Mesothelial cell of epicardium (in vitro differentiated cells): ENCODE measurements around the gene BCL11B. TPM values are rescaled to one million over a fixed set of nuclear protein-coding genes. Genes with fewer than 3 reads are reported as not detected.

ENCODE experiments used
- DNase-seq, 2 experiments: peaks; one replicate each; pipeline ENCODE4 v3.0.0; 2021; ENCODE audit warnings: low spot score in 2 of 2; ENCODE audit not compliant: unreplicated experiment in 2 of 2
- H3K27ac Mint-ChIP-seq: 2 replicates; pipeline ENCODE4 v1.8.0; 2021; ENCODE audit warnings: mixed read lengths
- H3K27me3 Mint-ChIP-seq: 2 replicates; pipeline ENCODE4 v1.8.0; 2021; ENCODE audit warnings: low read depth, mixed read lengths
- H3K36me3 Mint-ChIP-seq: 2 replicates; pipeline ENCODE4 v1.8.0; 2021; ENCODE audit warnings: mixed read lengths
- H3K4me1 Mint-ChIP-seq: 2 replicates; pipeline ENCODE4 v1.8.0; 2021; ENCODE audit warnings: mixed read lengths
- H3K4me3 Mint-ChIP-seq: 2 replicates; pipeline ENCODE4 v1.8.0; 2021; ENCODE audit warnings: mild to moderate bottlenecking, moderate library complexity, mixed read lengths
- H3K9me3 Mint-ChIP-seq: 2 replicates; pipeline ENCODE4 v1.8.0; 2021; ENCODE audit warnings: mixed read lengths
- total RNA-seq: library from RNA; stranded (reverse); gene quantifications from 3 replicates; pipeline ENCODE4 v1.2.1, GENCODE V29; 2021
- TF ChIP-seq, protein P1 (sequence below): fragments of 200-600 bp; sonication (generic); IDR thresholded peaks from one replicate; pipeline ENCODE4 v1.5.0; 2021; ENCODE audit warnings: antibody characterized with exemption; ENCODE audit not compliant: unreplicated experiment

Gene BCL11B
- total RNA-seq, 1 donor from 2014 or later, result 11.8 TPM

DNA sequence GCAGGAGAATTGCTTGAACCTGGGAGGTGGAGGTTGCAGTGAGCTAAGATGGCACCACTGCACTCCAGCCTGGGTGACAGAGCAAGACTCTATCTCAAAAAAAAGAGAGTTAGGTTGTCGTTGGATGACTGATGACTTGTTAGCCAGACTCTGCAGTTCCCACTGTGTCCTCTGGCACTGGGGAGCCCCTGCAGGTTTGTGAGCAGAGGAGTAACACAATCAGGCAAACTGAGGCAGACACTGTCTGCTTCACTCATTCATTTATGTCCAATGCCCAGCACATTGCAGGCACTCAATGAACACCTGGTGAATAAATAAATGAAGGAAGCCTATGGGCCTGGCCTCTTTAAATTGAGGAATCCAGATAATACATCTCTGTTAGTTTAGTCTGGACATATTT, 41.2 kb upstream of the BCL11B start:
- TF ChIP-seq, protein P1, sequence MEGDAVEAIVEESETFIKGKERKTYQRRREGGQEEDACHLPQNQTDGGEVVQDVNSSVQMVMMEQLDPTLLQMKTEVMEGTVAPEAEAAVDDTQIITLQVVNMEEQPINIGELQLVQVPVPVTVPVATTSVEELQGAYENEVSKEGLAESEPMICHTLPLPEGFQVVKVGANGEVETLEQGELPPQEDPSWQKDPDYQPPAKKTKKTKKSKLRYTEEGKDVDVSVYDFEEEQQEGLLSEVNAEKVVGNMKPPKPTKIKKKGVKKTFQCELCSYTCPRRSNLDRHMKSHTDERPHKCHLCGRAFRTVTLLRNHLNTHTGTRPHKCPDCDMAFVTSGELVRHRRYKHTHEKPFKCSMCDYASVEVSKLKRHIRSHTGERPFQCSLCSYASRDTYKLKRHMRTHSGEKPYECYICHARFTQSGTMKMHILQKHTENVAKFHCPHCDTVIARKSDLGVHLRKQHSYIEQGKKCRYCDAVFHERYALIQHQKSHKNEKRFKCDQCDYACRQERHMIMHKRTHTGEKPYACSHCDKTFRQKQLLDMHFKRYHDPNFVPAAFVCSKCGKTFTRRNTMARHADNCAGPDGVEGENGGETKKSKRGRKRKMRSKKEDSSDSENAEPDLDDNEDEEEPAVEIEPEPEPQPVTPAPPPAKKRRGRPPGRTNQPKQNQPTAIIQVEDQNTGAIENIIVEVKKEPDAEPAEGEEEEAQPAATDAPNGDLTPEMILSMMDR, result no peak
- Mint-ChIP-seq H3K9me3 (peaks cover 15% of the 10 kb centered on the region), H3K4me3 (no peak overlapping the region), H3K4me1 (no peaks in the 10 kb centered on the region), H3K36me3 (no peaks in the 10 kb centered on the region), H3K27ac (no peak overlapping the region), H3K27me3 (no peaks in the 10 kb centered on the region)
- DNase-seq, result no peak

DNA sequence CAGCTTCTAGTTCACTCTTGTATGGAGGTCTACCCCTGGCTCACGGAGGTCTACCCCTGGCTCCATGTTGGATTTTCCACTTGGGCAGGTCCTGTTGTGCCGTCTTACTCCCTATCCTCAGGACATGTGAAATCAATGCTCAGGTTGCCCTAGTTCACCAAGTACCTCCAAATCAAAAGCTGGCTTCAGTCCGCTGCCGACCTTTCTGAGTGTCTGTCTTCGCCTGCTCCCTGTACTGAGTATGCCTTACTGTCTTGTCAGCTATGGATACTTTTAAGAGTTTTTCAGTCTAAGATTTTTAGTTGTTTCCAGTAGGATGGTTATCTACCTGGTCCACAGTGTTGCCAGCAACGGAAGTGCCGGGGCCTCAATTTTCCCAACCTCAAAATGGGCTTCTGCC, 40.1 kb upstream of the BCL11B start:
- Mint-ChIP-seq H3K9me3 (peaks cover 15% of the 10 kb centered on the region), H3K4me3 (no peak overlapping the region), H3K36me3 (no peaks in the 10 kb centered on the region), H3K27ac (no peak overlapping the region), H3K27me3 (no peaks in the 10 kb centered on the region), H3K4me1 (no peaks in the 10 kb centered on the region)
- TF ChIP-seq, protein P1, result no peak
- no peak for DNase-seq

DNA sequence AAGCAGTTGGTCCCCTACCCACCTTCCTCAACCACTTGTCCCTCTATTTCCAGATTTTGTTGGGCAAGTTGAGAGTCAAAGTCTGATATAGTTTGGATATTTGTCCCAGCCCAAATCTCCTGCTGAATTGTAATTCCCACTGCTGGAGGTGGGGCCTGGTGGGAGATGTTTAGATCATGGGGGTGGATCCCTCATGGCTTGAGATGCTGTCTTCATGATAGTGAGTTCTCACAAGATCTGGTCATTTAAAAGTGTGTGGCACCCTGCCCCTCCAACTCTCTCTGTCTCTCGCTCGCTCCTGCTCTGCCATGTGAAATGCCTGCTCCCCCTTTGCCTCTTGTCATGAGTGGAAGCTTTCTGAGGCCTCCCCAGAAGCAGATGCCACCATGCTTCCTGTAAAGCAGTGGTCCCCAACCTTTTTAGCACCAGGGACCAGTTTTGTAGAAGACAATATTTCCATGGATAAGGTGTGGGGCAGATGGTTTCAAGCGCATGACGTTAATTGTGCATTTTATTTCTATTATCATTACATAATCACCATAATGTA, 37.3 kb upstream of the BCL11B start:
- Mint-ChIP-seq H3K36me3 (no peaks in the 10 kb centered on the region), H3K9me3 (peaks cover 23% of the 10 kb centered on the region), H3K4me1 (no peaks in the 10 kb centered on the region), H3K4me3 (no peak overlapping the region), H3K27ac (no peak overlapping the region), H3K27me3 (peaks cover 2% of the 10 kb centered on the region)
- no peak for DNase-seq
- TF ChIP-seq, protein P1, result no peak

DNA sequence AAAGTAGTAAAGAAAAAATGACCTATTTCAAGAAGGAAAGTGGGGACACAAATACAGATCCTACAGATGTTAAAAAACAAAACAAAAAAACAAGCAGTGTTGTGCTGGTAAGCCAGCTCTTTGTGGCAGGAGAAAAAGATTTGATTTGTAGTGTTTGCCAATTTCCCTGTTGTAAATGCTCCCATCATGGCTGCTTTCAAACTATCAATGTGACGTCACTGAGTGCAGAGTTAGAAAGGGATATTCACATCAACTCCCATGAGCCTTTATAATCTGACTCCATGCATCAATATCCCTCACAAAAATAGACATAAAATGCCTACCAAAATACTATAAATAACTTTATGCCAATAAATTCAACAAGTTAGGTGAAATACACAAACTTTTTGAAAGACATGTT, 32.2 kb upstream of the BCL11B start:
- DNase-seq, result no peak
- TF ChIP-seq, protein P1, result no peak
- peaks cover 38% of the 10 kb centered on the region for H3K9me3 Mint-ChIP-seq
- no peaks in the 10 kb centered on the region for H3K36me3 Mint-ChIP-seq
- no peaks in the 10 kb centered on the region for H3K4me1 Mint-ChIP-seq
- no peak overlapping the region for H3K27ac Mint-ChIP-seq
- peaks cover 2% of the 10 kb centered on the region for H3K27me3 Mint-ChIP-seq
- no peak overlapping the region for H3K4me3 Mint-ChIP-seq

DNA sequence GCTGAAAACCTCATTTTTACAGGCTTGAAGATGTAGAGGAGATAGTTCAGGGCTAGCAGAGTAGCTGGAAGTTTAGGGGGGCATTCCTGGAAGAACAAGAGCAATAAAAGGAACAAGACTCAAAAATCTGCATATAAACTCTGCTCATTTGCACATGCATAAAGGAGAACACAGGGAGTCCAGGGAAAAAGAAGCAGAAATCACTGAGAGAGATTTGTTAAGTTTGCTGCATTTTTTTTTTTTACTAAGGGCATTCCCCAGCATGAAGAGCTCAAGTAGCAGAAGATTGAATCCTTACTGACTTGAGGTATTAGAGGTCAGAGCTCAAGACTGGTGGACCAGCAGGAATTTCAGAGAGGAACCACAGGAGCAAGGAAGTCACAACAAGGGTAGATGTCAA, 28.2 kb upstream of the BCL11B start:
- Mint-ChIP-seq H3K27ac (no peak overlapping the region), H3K4me1 (no peaks in the 10 kb centered on the region), H3K36me3 (no peaks in the 10 kb centered on the region), H3K9me3 (peaks cover 55% of the 10 kb centered on the region), H3K27me3 (no peaks in the 10 kb centered on the region), H3K4me3 (no peak overlapping the region)
- no peak for DNase-seq
- TF ChIP-seq, protein P1, result no peak

DNA sequence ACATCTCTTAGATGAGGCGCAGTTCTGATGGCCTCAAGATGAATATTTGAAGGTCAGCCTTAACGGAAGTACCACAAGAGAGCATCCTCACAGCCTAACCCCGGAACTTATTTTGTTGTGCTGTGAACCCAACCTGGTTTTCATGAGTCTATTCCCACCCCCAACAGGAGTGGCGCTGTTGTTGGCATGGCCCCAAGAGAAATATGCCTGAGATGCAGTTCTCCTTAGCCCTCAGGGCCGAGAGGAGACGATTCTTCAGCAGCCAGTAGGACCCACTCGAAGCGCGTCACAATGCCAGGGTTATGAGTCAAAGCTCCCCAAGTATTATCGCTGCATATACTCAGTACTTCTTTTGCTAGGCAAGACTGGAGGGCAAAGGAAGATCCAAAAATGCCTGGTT, 24.5 kb upstream of the BCL11B start:
- Mint-ChIP-seq H3K9me3 (peaks cover 36% of the 10 kb centered on the region), H3K27me3 (no peaks in the 10 kb centered on the region), H3K27ac (no peak overlapping the region), H3K36me3 (no peaks in the 10 kb centered on the region), H3K4me3 (no peak overlapping the region), H3K4me1 (no peaks in the 10 kb centered on the region)
- no peak for DNase-seq
- TF ChIP-seq, protein P1, result no peak
